Activated CD4-positive, CD25-positive, alpha-beta regulatory T cell treated with anti-CD3 and anti-CD28 coated beads, Interleukin-2, amount 50 U/mL, for 24 hours (primary cell): Measurements from ENCODE around the gene NAXE.
A peak's percentile ranks its signal among the peaks of the same experiment; 100 is the strongest.
"Not testable (repeated sequence)": the region's sequence is repeated elsewhere in the genome, so short reads cannot be mapped to it uniquely, and the experiment has no call there.

Experiments used
- ATAC-seq, 2 donors: fragments of 150-1000 bp; cut with Tn5 transposase; one replicate each; pipeline ENCODE4 v1.10.0; 2021; ENCODE audit warnings: mild to moderate bottlenecking in 1 of 2, moderate library complexity in 1 of 2

NAXE gene

GRCh38 chr1:156591432-156592157 is at the start of gene NAXE:
Gene NAXE (plus strand): TSS chr1:156591776. CDS start chr1:156591805, 29 bp downstream.
- peak; percentile 93 for ATAC-seq

- ATAC-seq = no peak
These were observed 48.5 kb upstream of the NAXE start for GRCh38 chr1:156543066-156543465.

- ATAC-seq = no peak
These were observed 46.9 kb upstream of the NAXE start for GRCh38 chr1:156544592-156545102.

GRCh38 chr1:156546267-156546666 is 45.3 kb upstream of the NAXE start:
- ATAC-seq = no peak

- no peak for ATAC-seq
These were observed 44.1 kb upstream of the NAXE start for GRCh38 chr1:156547434-156547833.

GRCh38 chr1:156547982-156548381 is 43.6 kb upstream of the NAXE start:
- ATAC-seq = no peak

GRCh38 chr1:156549390-156549789 is 42.2 kb upstream of the NAXE start:
- ATAC-seq = no peak

GRCh38 chr1:156549831-156550230 is 41.7 kb upstream of the NAXE start:
- no peak for ATAC-seq

- ATAC-seq = no peak
These were observed 41.2 kb upstream of the NAXE start for GRCh38 chr1:156550346-156550745.

GRCh38 chr1:156551066-156551643 is 40.4 kb upstream of the NAXE start:
- ATAC-seq = no peak

GRCh38 chr1:156551869-156552268 is 39.7 kb upstream of the NAXE start:
- ATAC-seq = no peak

GRCh38 chr1:156552518-156552917 is 39.1 kb upstream of the NAXE start:
- ATAC-seq = no peak

- not testable (repeated sequence) for ATAC-seq
These were observed 38.6 kb upstream of the NAXE start for GRCh38 chr1:156552937-156553336.

- ATAC-seq = no peak
These were observed 37.6 kb upstream of the NAXE start for GRCh38 chr1:156553860-156554485.

- no peak for ATAC-seq
These were observed 36.6 kb upstream of the NAXE start for GRCh38 chr1:156554971-156555370.

- ATAC-seq = no peak
These were observed 35.9 kb upstream of the NAXE start for GRCh38 chr1:156555715-156556114.

- no peak for ATAC-seq
These were observed 35.2 kb upstream of the NAXE start for GRCh38 chr1:156556354-156556753.

- ATAC-seq = no peak
These were observed 32.3 kb upstream of the NAXE start for GRCh38 chr1:156559086-156559796.

- no peak for ATAC-seq
These were observed 31.7 kb upstream of the NAXE start for GRCh38 chr1:156559797-156560385.

- no peak for ATAC-seq
These were observed 30.9 kb upstream of the NAXE start for GRCh38 chr1:156560585-156561163.

GRCh38 chr1:156565519-156565918 is 26.1 kb upstream of the NAXE start:
- no peak for ATAC-seq

- no peak for ATAC-seq
These were observed 25.1 kb upstream of the NAXE start for GRCh38 chr1:156566436-156566835.
